Hematopoietic multipotent progenitor cell treated with erythropoietin and hydrocortisone succinate and interleukin-3 and kit ligand, for 4 days (in vitro differentiated cells): Measurements from ENCODE around the gene MIF4GD.
A peak's percentile ranks its signal among the peaks of the same experiment; 100 is the strongest.
"Not testable (repeated sequence)": the region's sequence is repeated elsewhere in the genome, so short reads cannot be mapped to it uniquely, and the experiment has no call there.

Experiments
- DNase-seq: peaks from one replicate; pipeline ENCODE4 v3.0.0-alpha.2; 2015

The MIF4GD gene

GRCh38 chr17:75257228-75257627, 13.8 kb downstream of the MIF4GD start:
- DNase-seq = not testable (repeated sequence)

GRCh38 chr17:75255954-75256698, 14.9 kb downstream of the MIF4GD start:
- not testable (repeated sequence) for DNase-seq

GRCh38 chr17:75252039-75252816, 18.8 kb downstream of the MIF4GD start:
- DNase-seq = no peak

- no peak for DNase-seq
These were observed 21.0 kb downstream of the MIF4GD start for GRCh38 chr17:75250009-75250471.

- DNase-seq = no peak
These were observed 21.5 kb downstream of the MIF4GD start for GRCh38 chr17:75249564-75249963.

- no peak for DNase-seq
These were observed 24.6 kb downstream of the MIF4GD start for GRCh38 chr17:75246404-75246803.

- no peak for DNase-seq
These were observed 26.0 kb downstream of the MIF4GD start for GRCh38 chr17:75245011-75245410.

GRCh38 chr17:75244133-75244866, 26.7 kb downstream of the MIF4GD start:
- peak; percentile 58 for DNase-seq

- no peak for DNase-seq
These were observed 28.5 kb downstream of the MIF4GD start for GRCh38 chr17:75242461-75243042.

GRCh38 chr17:75241996-75242460, 29.0 kb downstream of the MIF4GD start:
- DNase-seq = no peak

GRCh38 chr17:75241502-75241901, 29.5 kb downstream of the MIF4GD start:
- DNase-seq = no peak

- DNase-seq = no peak
These were observed 29.9 kb downstream of the MIF4GD start for GRCh38 chr17:75241143-75241430.

- DNase-seq = peak; percentile 76
These were observed 30.5 kb downstream of the MIF4GD start for GRCh38 chr17:75240394-75241142.

GRCh38 chr17:75239778-75240393, 31.1 kb downstream of the MIF4GD start:
- no peak for DNase-seq

GRCh38 chr17:75239214-75239613, 31.8 kb downstream of the MIF4GD start:
- no peak for DNase-seq

- peak; percentile 90 for DNase-seq
These were observed 32.3 kb downstream of the MIF4GD start for GRCh38 chr17:75238684-75239191.

GRCh38 chr17:75238020-75238580, 32.9 kb downstream of the MIF4GD start:
- DNase-seq = no peak

GRCh38 chr17:75237100-75238014, 33.7 kb downstream of the MIF4GD start:
- DNase-seq = no peak

- DNase-seq = no peak
These were observed 38.2 kb downstream of the MIF4GD start for GRCh38 chr17:75232786-75233185.
